22Rv1 (cell line): ENCODE measurements around the gene IKZF1.

ENCODE experiments used
- ZFX ChIP-seq: fragments of 450-650 bp; IDR thresholded peaks from 2 replicates; pipeline ENCODE4 v1.6.1; 2017; ENCODE audit warnings: antibody characterized with exemption, borderline replicate concordance
- TF ChIP-seq, protein P1 (sequence below): fragments of 450-650 bp; IDR thresholded peaks from 2 replicates; pipeline ENCODE4 v1.5.1; 2017; ENCODE audit warnings: mild to moderate bottlenecking

DNA sequence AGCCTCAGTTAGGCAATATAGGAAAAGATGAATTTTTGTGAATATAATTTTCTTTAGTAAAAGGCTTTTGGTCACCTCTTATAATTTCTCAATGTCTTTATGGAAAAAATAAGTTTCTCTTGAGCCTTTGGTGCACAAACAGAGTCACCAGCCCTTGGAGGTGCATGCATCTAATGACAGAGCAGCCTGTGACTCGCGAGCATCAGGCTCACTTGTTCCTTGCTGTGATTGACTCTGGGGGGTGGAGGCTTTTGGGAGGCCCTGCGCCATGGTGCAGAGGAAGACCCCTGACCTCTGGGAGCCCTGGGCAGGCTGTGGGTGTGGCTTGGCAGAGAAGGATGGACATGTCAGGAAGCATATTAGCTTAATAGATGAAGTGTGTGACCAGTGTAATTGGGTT is 85.4 kb downstream of the IKZF1 start:
- TF ChIP-seq, protein P1, sequence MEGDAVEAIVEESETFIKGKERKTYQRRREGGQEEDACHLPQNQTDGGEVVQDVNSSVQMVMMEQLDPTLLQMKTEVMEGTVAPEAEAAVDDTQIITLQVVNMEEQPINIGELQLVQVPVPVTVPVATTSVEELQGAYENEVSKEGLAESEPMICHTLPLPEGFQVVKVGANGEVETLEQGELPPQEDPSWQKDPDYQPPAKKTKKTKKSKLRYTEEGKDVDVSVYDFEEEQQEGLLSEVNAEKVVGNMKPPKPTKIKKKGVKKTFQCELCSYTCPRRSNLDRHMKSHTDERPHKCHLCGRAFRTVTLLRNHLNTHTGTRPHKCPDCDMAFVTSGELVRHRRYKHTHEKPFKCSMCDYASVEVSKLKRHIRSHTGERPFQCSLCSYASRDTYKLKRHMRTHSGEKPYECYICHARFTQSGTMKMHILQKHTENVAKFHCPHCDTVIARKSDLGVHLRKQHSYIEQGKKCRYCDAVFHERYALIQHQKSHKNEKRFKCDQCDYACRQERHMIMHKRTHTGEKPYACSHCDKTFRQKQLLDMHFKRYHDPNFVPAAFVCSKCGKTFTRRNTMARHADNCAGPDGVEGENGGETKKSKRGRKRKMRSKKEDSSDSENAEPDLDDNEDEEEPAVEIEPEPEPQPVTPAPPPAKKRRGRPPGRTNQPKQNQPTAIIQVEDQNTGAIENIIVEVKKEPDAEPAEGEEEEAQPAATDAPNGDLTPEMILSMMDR: no peak
- no peak for TF ChIP-seq ZFX
